Vagina (tissue), 2 donors: ENCODE measurements around the gene HPCAL1. TPM values are rescaled to one million over a fixed set of nuclear protein-coding genes. Genes with fewer than 3 reads are reported as not detected.
A peak's percentile ranks its signal among the peaks of the same experiment; 100 is the strongest.

Experiments used
- DNase-seq, 2 donors: peaks; one replicate each; pipeline ENCODE4 v3.0.0-alpha.2; 2017; ENCODE audit errors: extremely low spot score in 2 of 2
- H3K27ac ChIP-seq: fragments of 200-600 bp; sonication (generic); one replicate; pipeline ENCODE4 v1.5.1; 2019
- H3K27me3 ChIP-seq: fragments of 200-600 bp; sonication (generic); one replicate; pipeline ENCODE4 v1.5.1; 2019
- H3K36me3 ChIP-seq, 2 donors: fragments of 200-600 bp; sonication (generic); one replicate each; pipeline ENCODE4 v1.5.1; 2017 to 2019
- H3K4me1 ChIP-seq: fragments of 200-600 bp; sonication (generic); one replicate; pipeline ENCODE4 v1.5.1; 2019
- H3K4me3 ChIP-seq, 2 donors: fragments of 200-600 bp; sonication (generic); 1 replicate in 1 of 2; 2 replicates in 1 of 2; pipeline ENCODE4 v1.5.1; 2016 to 2019
- H3K9me3 ChIP-seq: fragments of 200-600 bp; sonication (generic); one replicate; pipeline ENCODE4 v1.5.1; 2019
- CTCF ChIP-seq, 3 experiments: fragments of 450-650 bp in 2 of 3; fragments of 200-600 bp in 1 of 3; sonication (generic) in 1 of 3; IDR thresholded peaks; one replicate each; pipeline ENCODE4 v1.5.1; 2017 to 2019; ENCODE audit warnings: antibody characterized with exemption in 3 of 3, mild to moderate bottlenecking in 2 of 3, moderate library complexity in 2 of 3
- POLR2A ChIP-seq, 2 donors: fragments of 450-650 bp; IDR thresholded peaks; one replicate each; pipeline ENCODE4 v1.6.1; 2017; ENCODE audit warnings: antibody characterized with exemption in 2 of 2, mild to moderate bottlenecking in 2 of 2, moderate library complexity in 2 of 2
- POLR2AphosphoS5 ChIP-seq, 2 donors: sonication (generic); formaldehyde crosslinking; IDR thresholded peaks; one replicate each; pipeline ENCODE4 v1.9.0; 2017; ENCODE audit warnings: antibody characterized with exemption in 2 of 2, mild to moderate bottlenecking in 2 of 2, low read depth in 1 of 2; ENCODE audit not compliant: insufficient read depth in 1 of 2
- intact Hi-C: fragments of 100-400 bp; cut with DNase I; formaldehyde crosslinking; loops from one replicate; pipeline ENCODE4 v1.15.1; 2023
- total RNA-seq: library from RNA; depleted of rRNA; stranded (reverse); fragments of >200 nt; gene quantifications from one replicate; pipeline ENCODE4 v1.2.3, GENCODE V29; 2016

The HPCAL1 gene
- total RNA-seq, 1 donor from 2014 or later = 43.7 TPM

- TF ChIP-seq CTCF (IDR thresholded peaks at IDR 0.05) (no peak), POLR2A (IDR thresholded peaks at IDR 0.05) (no peak)
- Histone ChIP-seq H3K4me3 (peak overlapping the region; percentile 75 to 86), H3K27ac (peak overlapping the region; percentile 74), H3K9me3 (no peaks in the 10 kb centered on the region), H3K36me3 (no peaks in the 10 kb centered on the region), H3K27me3 (no peaks in the 10 kb centered on the region), H3K4me1 (peaks cover 46% of the 10 kb centered on the region)
- intact Hi-C loops = loop anchor here (5.0 kb wide), 1 partner anchor 99 kb away; no protein-coding TSS in a partner anchor
- DNase-seq = no peak
Observed at GRCh38 chr2:10303181-10303693, 533 bp downstream of the HPCAL1 start.

- Histone ChIP-seq H3K36me3 (no peaks in the 10 kb centered on the region), H3K4me1 (peaks cover 46% of the 10 kb centered on the region), H3K27ac (peak overlapping the region; percentile 74), H3K4me3 (peak overlapping the region; percentile 75 to 86), H3K9me3 (no peaks in the 10 kb centered on the region), H3K27me3 (no peaks in the 10 kb centered on the region)
- intact Hi-C loops = loop anchor here (5.0 kb wide), 1 partner anchor 98 kb away; no protein-coding TSS in a partner anchor
- DNase-seq = no peak
- TF ChIP-seq POLR2A (IDR thresholded peaks at IDR 0.05) (no peak), POLR2AphosphoS5 (IDR thresholded peaks at IDR 0.05; ENCODE audit: insufficient read depth in 1 of 2, low read depth in 1 of 2) (no peak), CTCF (IDR thresholded peaks at IDR 0.05) (no peak)
Observed at GRCh38 chr2:10303694-10304378, 1.1 kb downstream of the HPCAL1 start.

- DNase-seq = no peak
- intact Hi-C loops = loop anchor here (5.0 kb wide), 1 partner anchor 98 kb away; no protein-coding TSS in a partner anchor
- TF ChIP-seq POLR2AphosphoS5 (IDR thresholded peaks at IDR 0.05; ENCODE audit: insufficient read depth in 1 of 2, low read depth in 1 of 2) (no peak), POLR2A (IDR thresholded peaks at IDR 0.05) (no peak), CTCF (IDR thresholded peaks at IDR 0.05) (no peak)
- Histone ChIP-seq H3K4me1 (peaks cover 46% of the 10 kb centered on the region), H3K36me3 (no peaks in the 10 kb centered on the region), H3K4me3 (peak overlapping the region; percentile 75 to 86), H3K27ac (peak overlapping the region; percentile 74), H3K27me3 (no peaks in the 10 kb centered on the region), H3K9me3 (no peaks in the 10 kb centered on the region)
Observed at GRCh38 chr2:10304458-10305253, 2.0 kb downstream of the HPCAL1 start.

GRCh38 chr2:10305254-10305635 is 2.5 kb downstream of the HPCAL1 start:
- intact Hi-C loops = no loop called here
- no peak for DNase-seq
- H3K4me3 ChIP-seq = peak overlapping the region; percentile 75 to 86
- peaks cover 46% of the 10 kb centered on the region for H3K4me1 ChIP-seq
- no peaks in the 10 kb centered on the region for H3K36me3 ChIP-seq
- no peaks in the 10 kb centered on the region for H3K27me3 ChIP-seq
- TF ChIP-seq POLR2A (IDR thresholded peaks at IDR 0.05) = no peak
- no peak for TF ChIP-seq POLR2AphosphoS5 (IDR thresholded peaks at IDR 0.05; ENCODE audit: insufficient read depth in 1 of 2, low read depth in 1 of 2)
- no peak for TF ChIP-seq CTCF (IDR thresholded peaks at IDR 0.05)
- peak overlapping the region; percentile 42 for H3K27ac ChIP-seq
- no peaks in the 10 kb centered on the region for H3K9me3 ChIP-seq
